ENCODE measurements around the gene VPS13A. TPM values are rescaled to one million over a fixed set of nuclear protein-coding genes. Genes with fewer than 3 reads are reported as not detected.

The VPS13A gene
- total RNA-seq, 4 donors from 2014 or later, result 33.4 to 47.8 (median 40.7) TPM

GRCh38 chr9:77170991-77171699 lies 6.2 kb upstream of the VPS13A start:
- Histone ChIP-seq H3K27ac (replicated peaks in 1 of 4) (no peak overlapping the region), H3K9me3 (no peaks in the 10 kb centered on the region)
- intact Hi-C loops (cut with DNase I), result no loop called here

GRCh38 chr9:77175151-77175550 lies 2.2 kb upstream of the VPS13A start:
- 70% methylated on average over 2 of the region's 2 CpGs for WGBS
- Histone ChIP-seq H3K4me3 (no peak overlapping the region), H3K36me3 (no peaks in the 10 kb centered on the region), H3K4me1 (peaks cover 0 to 24% (median 19%) of the 10 kb centered on the region in 4 donors), H3K27ac (replicated peaks in 1 of 4) (no peak overlapping the region), H3K9me3 (no peaks in the 10 kb centered on the region), H3K27me3 (no peaks in the 10 kb centered on the region)
- no peak for DNase-seq (ENCODE audit: extremely low spot score)
- intact Hi-C loops (cut with DNase I), result loop anchor here (5.0 kb wide), 1 partner anchor 42 kb away; no protein-coding TSS in a partner anchor
- TF ChIP-seq POLR2AphosphoS5 (IDR thresholded peaks at IDR 0.05) (no peak), EP300 (IDR thresholded peaks at IDR 0.05) (no peak), CTCF (IDR thresholded peaks at IDR 0.05) (no peak), POLR2A (IDR thresholded peaks at IDR 0.05; ENCODE audit: low read depth) (no peak)

More at GRCh38 chr9:77170991-77171699, 6.2 kb upstream of the VPS13A start:
- peaks cover 0 to 3% (median 0%) of the 10 kb centered on the region in 4 donors for H3K4me1 ChIP-seq
- no peaks in the 10 kb centered on the region for H3K27me3 ChIP-seq
- no peak for DNase-seq (ENCODE audit: extremely low spot score)
- 87% methylated on average over 2 of the region's 2 CpGs for WGBS
- no peaks in the 10 kb centered on the region for H3K36me3 ChIP-seq
- no peak for TF ChIP-seq POLR2A (IDR thresholded peaks at IDR 0.05; ENCODE audit: low read depth)
- no peak for TF ChIP-seq CTCF (IDR thresholded peaks at IDR 0.05)
- no peak for TF ChIP-seq EP300 (IDR thresholded peaks at IDR 0.05)
- no peak for TF ChIP-seq POLR2AphosphoS5 (IDR thresholded peaks at IDR 0.05)
- no peak overlapping the region for H3K4me3 ChIP-seq

GRCh38 chr9:77176106-77176505 lies 1.2 kb upstream of the VPS13A start:
- DNase-seq (ENCODE audit: extremely low spot score), result no peak
- no peaks in the 10 kb centered on the region for H3K27me3 ChIP-seq
- no peak overlapping the region for H3K4me3 ChIP-seq
- no peaks in the 10 kb centered on the region for H3K36me3 ChIP-seq
- intact Hi-C loops (cut with DNase I), result loop anchor here (5.0 kb wide), 1 partner anchor 41 kb away; no protein-coding TSS in a partner anchor
- H3K27ac ChIP-seq (replicated peaks in 1 of 4), result peak overlapping the region in 3 of 4 donors; percentile 90 to 93 (median 91)
- H3K9me3 ChIP-seq, result no peaks in the 10 kb centered on the region
- TF ChIP-seq EP300 (IDR thresholded peaks at IDR 0.05) (no peak), POLR2A (IDR thresholded peaks at IDR 0.05; ENCODE audit: low read depth) (no peak), POLR2AphosphoS5 (IDR thresholded peaks at IDR 0.05) (no peak), CTCF (IDR thresholded peaks at IDR 0.05) (no peak)
- 55% methylated on average over 4 of the region's 4 CpGs for WGBS
- H3K4me1 ChIP-seq, result peaks cover 0 to 24% (median 19%) of the 10 kb centered on the region in 4 donors

GRCh38 chr9:77176686-77177142 lies 620 bp upstream of the VPS13A start:
- Histone ChIP-seq H3K27me3 (no peaks in the 10 kb centered on the region), H3K9me3 (no peaks in the 10 kb centered on the region), H3K27ac (replicated peaks in 1 of 4) (peak overlapping the region; percentile 88 to 93 (median 90)), H3K4me3 (peak overlapping the region; percentile 74 to 92 (median 87)), H3K4me1 (peaks cover 0 to 24% (median 19%) of the 10 kb centered on the region in 4 donors), H3K36me3 (no peaks in the 10 kb centered on the region)
- intact Hi-C loops (cut with DNase I), result loop anchor here (5.0 kb wide), 1 partner anchor 41 kb away; no protein-coding TSS in a partner anchor
- no peak for DNase-seq (ENCODE audit: extremely low spot score)
- 9% methylated on average over 2 of the region's 10 CpGs for WGBS
- TF ChIP-seq POLR2A (IDR thresholded peaks at IDR 0.05; ENCODE audit: low read depth) (no peak), POLR2AphosphoS5 (IDR thresholded peaks at IDR 0.05) (no peak), CTCF (IDR thresholded peaks at IDR 0.05) (no peak), EP300 (IDR thresholded peaks at IDR 0.05) (no peak)

Measured in esophagus muscularis mucosa (tissue), 4 donors.